HUDEP-2 (cell line): ENCODE measurements around the gene C19orf85.

ENCODE experiments used
- DNase-seq, 76 experiments: peaks; one replicate each; lab custom pipeline; 2025; ENCODE audit not compliant: unreplicated experiment in 76 of 76; lab: John Stamatoyannopoulos, UW

C19orf85 gene

GRCh38 chr19:55479451-55480230, 15.1 kb upstream of the C19orf85 start:
- DNase-seq, result peak in 1 of 76 experiments; percentile 13

GRCh38 chr19:55479045-55479444, 14.5 kb upstream of the C19orf85 start:
- DNase-seq, result no peak

- no peak for DNase-seq
Measured at GRCh38 chr19:55478364-55478763, 13.8 kb upstream of the C19orf85 start.

GRCh38 chr19:55477905-55478304, 13.4 kb upstream of the C19orf85 start:
- DNase-seq, result no peak

GRCh38 chr19:55476100-55476775, 11.7 kb upstream of the C19orf85 start, which contains the start of gene ZNF628:
TSS of gene ZNF628 (plus strand) at chr19:55476617. CDS start at chr19:55479911, 3,294 bp downstream.
- peak; percentile 57 to 100 (median 99) for DNase-seq

GRCh38 chr19:55474269-55475265, 10.0 kb upstream of the C19orf85 start:
- DNase-seq, result no peak

GRCh38 chr19:55473225-55474012, 8.9 kb upstream of the C19orf85 start:
- peak in 12 of 76 experiments; percentile 16 to 49 (median 27) for DNase-seq

GRCh38 chr19:55472463-55472862, 7.9 kb upstream of the C19orf85 start:
- no peak for DNase-seq

- no peak for DNase-seq
Measured at GRCh38 chr19:55471266-55471665, 6.7 kb upstream of the C19orf85 start.

GRCh38 chr19:55468054-55468393, 3.5 kb upstream of the C19orf85 start:
- DNase-seq, result no peak

GRCh38 chr19:55467236-55468053, 2.9 kb upstream of the C19orf85 start:
- peak in 71 of 76 experiments; percentile 36 to 98 (median 78) for DNase-seq

GRCh38 chr19:55466241-55466614, 1.7 kb upstream of the C19orf85 start:
- DNase-seq, result no peak

GRCh38 chr19:55465460-55466240, 1.1 kb upstream of the C19orf85 start:
- DNase-seq, result peak in 17 of 76 experiments; percentile 18 to 63 (median 33)

- DNase-seq, result no peak
Measured at GRCh38 chr19:55464039-55464661, 401 bp downstream of the C19orf85 start.

- no peak for DNase-seq
Measured at GRCh38 chr19:55463583-55464031, 944 bp downstream of the C19orf85 start.

- no peak for DNase-seq
Measured at GRCh38 chr19:55462722-55463121, 1.8 kb downstream of the C19orf85 start.

GRCh38 chr19:55461974-55462626, 2.5 kb downstream of the C19orf85 start:
- peak in 54 of 76 experiments; percentile 25 to 97 (median 60) for DNase-seq
